SK-N-MC (cell line): ENCODE results near the gene CDC37.

Source experiments
- EZH2 ChIP-seq: fragments of 200-600 bp; sonication (generic); IDR thresholded peaks from one replicate; pipeline ENCODE4 v1.6.1; 2017; ENCODE audit warnings: antibody characterized with exemption
- FOXP2 ChIP-seq: optimal IDR thresholded peaks from 2 replicates; pipeline ENCODE3; 2011; ENCODE audit warnings: mild to moderate bottlenecking, moderate library complexity; ENCODE audit not compliant: insufficient read depth; ENCODE audit errors: extremely low read length, control extremely low read depth
- POLR2AphosphoS5 ChIP-seq: IDR thresholded peaks from 2 replicates; pipeline ENCODE4 v1.6.1; 2012; ENCODE audit warnings: mild to moderate bottlenecking, low read depth, low read length, borderline replicate concordance

- no peak for TF ChIP-seq EZH2
- no peak for TF ChIP-seq POLR2AphosphoS5
- no peak for TF ChIP-seq FOXP2
Measured at GRCh38 chr19:10395917-10396316, 7.4 kb downstream of the CDC37 start.
